Neural cell (in vitro differentiated cells): ENCODE data around the gene SETBP1. TPM values are rescaled to one million over a fixed set of nuclear protein-coding genes. Genes with fewer than 3 reads are reported as not detected.

Source experiments
- H2AFZ ChIP-seq: fragments of 200-600, 300-800 bp; sonication (generic), shearing (Covaris generic); 2 replicates; pipeline ENCODE4 v1.6.0; 2014; ENCODE audit warnings: low read depth, mild to moderate bottlenecking, antibody characterized with exemption, low read length, moderate library complexity
- H3F3A ChIP-seq: fragments of 200-600 bp; shearing (Covaris generic); 2 replicates; pipeline ENCODE4 v1.6.1; 2016; ENCODE audit warnings: mild to moderate bottlenecking, moderate library complexity, mixed read lengths, antibody characterized with exemption, low read length; ENCODE audit not compliant: insufficient read depth, poor library complexity, severe bottlenecking
- H3K27ac ChIP-seq: fragments of 200-600, 300-800 bp; sonication (generic), shearing (Covaris generic); 2 replicates; pipeline ENCODE4 v1.5.1; 2014; ENCODE audit warnings: mild to moderate bottlenecking, low read length, moderate library complexity
- H3K27me3 ChIP-seq: fragments of 300-800, 200-600 bp; sonication (generic), shearing (Covaris generic); 2 replicates; pipeline ENCODE4 v1.6.0; 2014; ENCODE audit warnings: mild to moderate bottlenecking, low read depth, low read length, moderate library complexity; ENCODE audit not compliant: insufficient read depth
- H3K36me3 ChIP-seq: fragments of 300-800, 200-600 bp; sonication (generic), shearing (Covaris generic); 2 replicates; pipeline ENCODE4 v1.5.1; 2014; ENCODE audit warnings: mild to moderate bottlenecking, antibody characterized with exemption, low read length, moderate library complexity; ENCODE audit not compliant: insufficient read depth
- H3K4me2 ChIP-seq: fragments of 300-800, 200-600 bp; sonication (generic), shearing (Covaris generic); 2 replicates; pipeline ENCODE4 v1.6.0; 2014; ENCODE audit warnings: mild to moderate bottlenecking, low read length
- H3K4me3 ChIP-seq: fragments of 300-800, 200-600 bp; sonication (generic), shearing (Covaris generic); 2 replicates; pipeline ENCODE4 v1.5.1; 2014; ENCODE audit warnings: mild to moderate bottlenecking, low read length, moderate library complexity
- H3K79me2 ChIP-seq: fragments of 200-600 bp; shearing (Covaris generic); replicated peaks from 2 replicates; pipeline ENCODE4 v1.6.0; 2014; ENCODE audit warnings: mild to moderate bottlenecking, low read length, moderate library complexity; ENCODE audit not compliant: insufficient read depth
- H3K9ac ChIP-seq: fragments of 300-800, 200-600 bp; sonication (generic), shearing (Covaris generic); 2 replicates; pipeline ENCODE4 v1.6.1; 2016; ENCODE audit warnings: mild to moderate bottlenecking, low read length, mixed read lengths
- H3K9me2 ChIP-seq: fragments of 200-600 bp; shearing (Covaris generic); 2 replicates; pipeline ENCODE4 v1.6.1; 2016; ENCODE audit warnings: mild to moderate bottlenecking, low read length, mixed read lengths; ENCODE audit not compliant: insufficient read depth
- H3K9me3 ChIP-seq: fragments of 200-600, 300-800 bp; sonication (generic), shearing (Covaris generic); 2 replicates; pipeline ENCODE4 v1.6.1; 2016; ENCODE audit warnings: mild to moderate bottlenecking, mixed run types, low read length, moderate library complexity, mixed read lengths
- H4K20me1 ChIP-seq: fragments of 200-600 bp; shearing (Covaris generic); 2 replicates; pipeline ENCODE4 v1.6.1; 2016; ENCODE audit warnings: mild to moderate bottlenecking, mixed run types; ENCODE audit not compliant: insufficient read depth
- EP300 ChIP-seq: fragments of 450-650 bp; conservative IDR thresholded peaks from 2 replicates; pipeline ENCODE4 v1.6.1; 2014; ENCODE audit warnings: antibody characterized with exemption, mild to moderate bottlenecking, moderate library complexity; ENCODE audit not compliant: poor library complexity, severe bottlenecking
- EZH2 ChIP-seq: fragments of 200-600, 300-800 bp; shearing (Covaris generic), sonication (generic); IDR thresholded peaks from 2 replicates; pipeline ENCODE4 v1.6.1; 2014; ENCODE audit warnings: antibody characterized with exemption, low read length, borderline replicate concordance, mild to moderate bottlenecking; ENCODE audit not compliant: insufficient read depth, poor library complexity, severe bottlenecking
- MXI1 ChIP-seq: fragments of 450-650 bp; conservative IDR thresholded peaks from 2 replicates; pipeline ENCODE4 v1.6.1; 2014; ENCODE audit warnings: antibody characterized with exemption, mild to moderate bottlenecking; ENCODE audit not compliant: poor library complexity, severe bottlenecking
- POLR2AphosphoS5 ChIP-seq: IDR thresholded peaks from 2 replicates; pipeline ENCODE4 v1.6.1; 2012
- RAD21 ChIP-seq: fragments of 450-650 bp; conservative IDR thresholded peaks from 2 replicates; pipeline ENCODE4 v1.6.1; 2014; ENCODE audit warnings: antibody characterized with exemption, mild to moderate bottlenecking, moderate library complexity
- SMC3 ChIP-seq: fragments of 450-650 bp; conservative IDR thresholded peaks from 2 replicates; pipeline ENCODE4 v1.6.1; 2014; ENCODE audit warnings: antibody characterized with exemption, mild to moderate bottlenecking, moderate library complexity; ENCODE audit not compliant: poor library complexity
- TAF1 ChIP-seq: IDR thresholded peaks from 2 replicates; pipeline ENCODE4 v1.6.1; 2012; ENCODE audit warnings: low read depth
- polyA plus RNA-seq: library from polyadenylated mRNA; depleted of rRNA; stranded (reverse); fragments of >200 nt; gene quantifications from 2 replicates; pipeline ENCODE4 v1.2.3, GENCODE V29; 2014
- TF ChIP-seq, protein P1 (sequence below): IDR thresholded peaks from 2 replicates; pipeline ENCODE4 v1.6.1; 2012; ENCODE audit warnings: borderline replicate concordance
- TF ChIP-seq, protein P2 (sequence below): fragments of 450-650 bp; IDR thresholded peaks from 2 replicates; pipeline ENCODE4 v1.5.1; 2014; ENCODE audit warnings: antibody characterized with exemption, mild to moderate bottlenecking, moderate library complexity; ENCODE audit not compliant: poor library complexity, severe bottlenecking

The SETBP1 gene
- polyA plus RNA-seq, 1 donor from 2014 or later: 13.7 TPM

DNA sequence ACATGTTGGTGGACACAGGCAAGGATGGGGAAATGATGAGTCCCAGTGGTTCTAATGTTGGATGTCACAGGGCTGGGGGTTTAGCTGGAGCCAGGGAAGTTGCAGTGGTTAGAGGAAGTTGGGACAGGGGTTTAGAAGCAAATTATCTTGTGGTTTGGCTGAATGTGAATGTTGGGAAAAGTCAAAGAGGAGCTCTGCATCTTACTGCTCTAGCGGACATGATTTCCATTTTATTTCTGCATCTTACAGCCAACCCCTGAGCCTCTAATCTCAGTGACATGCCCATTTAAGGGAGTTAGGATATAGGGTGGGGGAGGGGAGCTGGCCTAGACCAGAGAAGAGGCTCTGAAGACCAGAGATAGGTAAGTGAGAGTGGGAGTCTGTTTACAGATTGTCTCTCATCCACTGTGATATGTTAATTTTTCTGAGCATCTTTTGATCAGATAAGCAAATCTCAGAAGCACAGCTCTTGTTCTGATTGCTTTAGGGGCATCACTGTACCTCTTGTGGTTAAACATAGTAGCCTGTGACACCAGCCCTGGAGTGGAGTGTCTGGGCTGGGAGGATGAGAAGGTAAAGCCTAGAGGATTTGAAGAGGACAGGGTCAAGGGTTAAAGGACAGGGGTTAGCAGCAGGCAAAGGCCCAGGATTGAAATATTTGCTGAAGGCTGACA lies 43.6 kb downstream of the SETBP1 start:
- Histone ChIP-seq H3K9me3 (no peaks in the 10 kb centered on the region), H3K4me2 (no peak overlapping the region), H2AFZ (no peak overlapping the region), H3K27me3 (no peaks in the 10 kb centered on the region), H3K36me3 (peaks cover 7% of the 10 kb centered on the region), H3K27ac (no peak overlapping the region), H3K4me3 (no peak overlapping the region), H3F3A (no peaks in the 10 kb centered on the region), H3K9me2 (no peaks in the 10 kb centered on the region), H3K9ac (no peak overlapping the region), H4K20me1 (peaks cover 2% of the 10 kb centered on the region), H3K79me2 (peaks cover 79% of the 10 kb centered on the region)
- TF ChIP-seq, protein P1, sequence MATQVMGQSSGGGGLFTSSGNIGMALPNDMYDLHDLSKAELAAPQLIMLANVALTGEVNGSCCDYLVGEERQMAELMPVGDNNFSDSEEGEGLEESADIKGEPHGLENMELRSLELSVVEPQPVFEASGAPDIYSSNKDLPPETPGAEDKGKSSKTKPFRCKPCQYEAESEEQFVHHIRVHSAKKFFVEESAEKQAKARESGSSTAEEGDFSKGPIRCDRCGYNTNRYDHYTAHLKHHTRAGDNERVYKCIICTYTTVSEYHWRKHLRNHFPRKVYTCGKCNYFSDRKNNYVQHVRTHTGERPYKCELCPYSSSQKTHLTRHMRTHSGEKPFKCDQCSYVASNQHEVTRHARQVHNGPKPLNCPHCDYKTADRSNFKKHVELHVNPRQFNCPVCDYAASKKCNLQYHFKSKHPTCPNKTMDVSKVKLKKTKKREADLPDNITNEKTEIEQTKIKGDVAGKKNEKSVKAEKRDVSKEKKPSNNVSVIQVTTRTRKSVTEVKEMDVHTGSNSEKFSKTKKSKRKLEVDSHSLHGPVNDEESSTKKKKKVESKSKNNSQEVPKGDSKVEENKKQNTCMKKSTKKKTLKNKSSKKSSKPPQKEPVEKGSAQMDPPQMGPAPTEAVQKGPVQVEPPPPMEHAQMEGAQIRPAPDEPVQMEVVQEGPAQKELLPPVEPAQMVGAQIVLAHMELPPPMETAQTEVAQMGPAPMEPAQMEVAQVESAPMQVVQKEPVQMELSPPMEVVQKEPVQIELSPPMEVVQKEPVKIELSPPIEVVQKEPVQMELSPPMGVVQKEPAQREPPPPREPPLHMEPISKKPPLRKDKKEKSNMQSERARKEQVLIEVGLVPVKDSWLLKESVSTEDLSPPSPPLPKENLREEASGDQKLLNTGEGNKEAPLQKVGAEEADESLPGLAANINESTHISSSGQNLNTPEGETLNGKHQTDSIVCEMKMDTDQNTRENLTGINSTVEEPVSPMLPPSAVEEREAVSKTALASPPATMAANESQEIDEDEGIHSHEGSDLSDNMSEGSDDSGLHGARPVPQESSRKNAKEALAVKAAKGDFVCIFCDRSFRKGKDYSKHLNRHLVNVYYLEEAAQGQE: no peak
- TF ChIP-seq MXI1 (no peak), EZH2 (no peak), EP300 (no peak), TAF1 (no peak), POLR2AphosphoS5 (no peak), SMC3 (no peak), RAD21 (no peak)
- TF ChIP-seq, protein P2, sequence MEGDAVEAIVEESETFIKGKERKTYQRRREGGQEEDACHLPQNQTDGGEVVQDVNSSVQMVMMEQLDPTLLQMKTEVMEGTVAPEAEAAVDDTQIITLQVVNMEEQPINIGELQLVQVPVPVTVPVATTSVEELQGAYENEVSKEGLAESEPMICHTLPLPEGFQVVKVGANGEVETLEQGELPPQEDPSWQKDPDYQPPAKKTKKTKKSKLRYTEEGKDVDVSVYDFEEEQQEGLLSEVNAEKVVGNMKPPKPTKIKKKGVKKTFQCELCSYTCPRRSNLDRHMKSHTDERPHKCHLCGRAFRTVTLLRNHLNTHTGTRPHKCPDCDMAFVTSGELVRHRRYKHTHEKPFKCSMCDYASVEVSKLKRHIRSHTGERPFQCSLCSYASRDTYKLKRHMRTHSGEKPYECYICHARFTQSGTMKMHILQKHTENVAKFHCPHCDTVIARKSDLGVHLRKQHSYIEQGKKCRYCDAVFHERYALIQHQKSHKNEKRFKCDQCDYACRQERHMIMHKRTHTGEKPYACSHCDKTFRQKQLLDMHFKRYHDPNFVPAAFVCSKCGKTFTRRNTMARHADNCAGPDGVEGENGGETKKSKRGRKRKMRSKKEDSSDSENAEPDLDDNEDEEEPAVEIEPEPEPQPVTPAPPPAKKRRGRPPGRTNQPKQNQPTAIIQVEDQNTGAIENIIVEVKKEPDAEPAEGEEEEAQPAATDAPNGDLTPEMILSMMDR: no peak

DNA sequence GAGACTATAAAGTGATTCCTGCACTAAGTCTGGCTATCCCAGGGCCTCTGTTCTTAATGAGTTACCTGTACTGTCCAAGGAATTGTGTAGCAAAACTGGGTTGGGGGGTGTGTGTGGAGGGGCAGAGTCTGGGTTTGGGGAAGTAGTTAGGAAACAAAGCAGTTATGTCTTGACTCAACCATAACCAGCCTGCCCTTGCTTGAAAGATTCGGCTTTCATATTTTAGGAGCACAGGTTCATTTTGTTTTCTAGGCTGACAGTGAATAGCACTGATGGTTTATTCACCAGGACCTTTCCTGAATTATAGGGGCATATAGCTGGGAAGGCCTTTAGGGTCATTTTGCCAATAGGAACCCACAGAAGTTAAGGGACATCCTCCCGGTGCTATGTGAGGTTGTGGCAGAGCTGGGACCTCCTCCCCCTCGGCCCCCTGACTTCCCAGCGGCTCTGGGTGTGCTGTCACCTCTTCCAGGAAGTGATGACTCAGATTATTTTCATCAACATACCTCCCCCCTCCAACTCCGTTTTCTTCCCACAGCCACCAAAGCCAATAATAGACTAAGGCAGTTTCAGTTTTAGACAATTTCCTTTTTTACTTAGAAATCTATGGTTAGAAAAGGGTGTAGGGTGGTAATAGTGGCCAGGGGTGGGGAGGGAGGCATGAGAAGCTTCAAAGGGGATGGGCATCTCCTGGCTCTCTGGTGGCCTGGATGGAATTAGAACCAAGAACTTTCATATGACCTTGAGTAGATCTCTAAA lies 44.8 kb downstream of the SETBP1 start:
- Histone ChIP-seq H3K4me3 (no peak overlapping the region), H3K9me2 (no peaks in the 10 kb centered on the region), H3K79me2 (peaks cover 86% of the 10 kb centered on the region), H3F3A (no peaks in the 10 kb centered on the region), H3K4me2 (no peak overlapping the region), H3K9me3 (no peaks in the 10 kb centered on the region), H3K27ac (no peak overlapping the region), H3K27me3 (no peaks in the 10 kb centered on the region), H4K20me1 (peaks cover 2% of the 10 kb centered on the region), H2AFZ (no peak overlapping the region), H3K36me3 (peaks cover under 1% of the 10 kb centered on the region), H3K9ac (no peak overlapping the region)
- TF ChIP-seq RAD21 (no peak), EP300 (no peak), EZH2 (no peak), POLR2AphosphoS5 (no peak), MXI1 (no peak), TAF1 (no peak), SMC3 (no peak)
- TF ChIP-seq, protein P1: no peak
- TF ChIP-seq, protein P2: no peak
